CD4-positive, CD25-positive, alpha-beta regulatory T cell (primary cell): ENCODE results near the gene ADGRV1. TPM values are rescaled to one million over a fixed set of nuclear protein-coding genes. Genes with fewer than 3 reads are reported as not detected.
"Not testable (repeated sequence)": the region's sequence is repeated elsewhere in the genome, so short reads cannot be mapped to it uniquely, and the experiment has no call there.

Source experiments
- ATAC-seq, 2 donors: fragments of 150-1000 bp; cut with Tn5 transposase; one replicate each; pipeline ENCODE4 v1.10.0; 2021; ENCODE audit warnings: low read depth in 2 of 2, moderate number of reproducible peaks in 2 of 2, moderate library complexity in 1 of 2
- DNase-seq, 3 donors: peaks; one replicate each; pipeline versions ENCODE4 v3.0.0 to v3.0.0-alpha.2; 2012 to 2022; ENCODE audit warnings: mixed read lengths in 1 of 3
- H3K27ac ChIP-seq: one replicate; pipeline ENCODE4 v1.7.0; 2013; ENCODE audit warnings: mild to moderate bottlenecking, low read length; ENCODE audit not compliant: insufficient read depth, poor library complexity, severe bottlenecking
- H3K27me3 ChIP-seq: one replicate; pipeline ENCODE4 v1.7.0; 2013; ENCODE audit warnings: low read length; ENCODE audit not compliant: control insufficient read depth, insufficient read depth
- H3K36me3 ChIP-seq: one replicate; pipeline ENCODE4 v1.7.0; 2013; ENCODE audit warnings: mild to moderate bottlenecking, low read length, moderate library complexity; ENCODE audit not compliant: control insufficient read depth, insufficient read depth
- H3K4me1 ChIP-seq: 2 replicates; pipeline ENCODE4 v1.7.0; 2013; ENCODE audit warnings: mild to moderate bottlenecking, low read length; ENCODE audit not compliant: insufficient read depth, control insufficient read depth, poor library complexity, severe bottlenecking
- H3K4me3 ChIP-seq: one replicate; pipeline ENCODE4 v1.7.0; 2013; ENCODE audit warnings: low read depth, mild to moderate bottlenecking, low read length, moderate library complexity
- H3K9me3 ChIP-seq, 2 experiments: 1 replicate in 1 of 2; 2 replicates in 1 of 2; pipeline ENCODE4 v1.7.0; 2013; ENCODE audit warnings: low read length in 2 of 2, mild to moderate bottlenecking in 1 of 2, moderate library complexity in 1 of 2; ENCODE audit not compliant: control insufficient read depth in 2 of 2
- H3K27ac Mint-ChIP-seq, 3 donors: one replicate each; pipeline ENCODE4 v1.8.0; 2020 to 2022; ENCODE audit warnings: mild to moderate bottlenecking in 3 of 3, mixed read lengths in 3 of 3, moderate library complexity in 2 of 3
- H3K27me3 Mint-ChIP-seq: one replicate; pipeline ENCODE4 v1.8.0; 2022; ENCODE audit warnings: mild to moderate bottlenecking, mixed read lengths
- H3K36me3 Mint-ChIP-seq: one replicate; pipeline ENCODE4 v1.8.0; 2020; ENCODE audit warnings: mixed read lengths
- H3K4me1 Mint-ChIP-seq, 4 donors: one replicate each; pipeline ENCODE4 v1.8.0; 2020 to 2022; ENCODE audit warnings: mixed read lengths in 4 of 4, mild to moderate bottlenecking in 1 of 4
- H3K4me3 Mint-ChIP-seq, 4 donors: one replicate each; pipeline ENCODE4 v1.8.0; 2020 to 2022; ENCODE audit warnings: mild to moderate bottlenecking in 4 of 4, mixed read lengths in 4 of 4, moderate library complexity in 3 of 4
- H3K9me3 Mint-ChIP-seq, 7 donors: one replicate each; pipeline ENCODE4 v1.8.0; 2020 to 2022; ENCODE audit warnings: mixed read lengths in 7 of 7, mild to moderate bottlenecking in 3 of 7, moderate library complexity in 2 of 7
- polyA plus RNA-seq, 4 donors: library from polyadenylated mRNA; unstranded; fragments of 300-500 nt; fragmentation: Illumina TruSeq; gene quantifications; one replicate each; pipeline ENCODE4 v1.2.3, GENCODE V29; 2021
- total RNA-seq: library from RNA; stranded (reverse); gene quantifications from one replicate; pipeline ENCODE4 v1.2.3, GENCODE V29; 2022

The ADGRV1 gene
- total and polyA plus RNA-seq, 5 donors from 2014 or later = 0.42 to 0.52 TPM; not detected in 3

DNA sequence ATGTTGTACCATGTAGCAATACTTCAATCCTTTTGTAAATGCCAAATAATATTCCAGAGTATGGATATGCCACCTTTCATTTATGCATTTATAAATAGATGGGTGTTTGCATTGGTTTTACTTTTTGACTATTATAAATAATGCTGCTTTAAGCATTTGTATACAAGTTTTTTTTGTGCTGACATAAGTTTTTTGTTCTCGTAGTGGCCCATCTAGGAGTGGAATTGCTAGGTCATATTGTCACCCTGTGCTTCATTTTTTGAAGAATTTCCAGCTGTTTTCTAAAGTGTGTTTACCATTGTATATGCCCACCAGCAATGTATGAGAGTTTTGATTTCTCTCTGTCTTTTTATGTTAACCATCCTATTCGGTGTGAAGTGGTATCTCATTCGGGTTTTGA is 6.9 kb downstream of the ADGRV1 start:
- no peaks in the 10 kb centered on the region for H3K4me1 ChIP-seq
- H3K4me3 ChIP-seq = no peak overlapping the region
- no peaks in the 10 kb centered on the region for H3K9me3 ChIP-seq
- no peaks in the 10 kb centered on the region for H3K36me3 ChIP-seq
- no peaks in the 10 kb centered on the region for H3K36me3 Mint-ChIP-seq
- H3K27me3 Mint-ChIP-seq = peaks cover 18% of the 10 kb centered on the region
- DNase-seq = no peak
- no peak for ATAC-seq
- no peak overlapping the region for H3K4me3 Mint-ChIP-seq
- peaks cover 14% of the 10 kb centered on the region for H3K27me3 ChIP-seq
- no peaks in the 10 kb centered on the region for H3K4me1 Mint-ChIP-seq
- peaks cover 0 to 7% (median 2%) of the 10 kb centered on the region in 7 donors for H3K9me3 Mint-ChIP-seq
- no peak overlapping the region for H3K27ac Mint-ChIP-seq
- H3K27ac ChIP-seq = no peak overlapping the region

DNA sequence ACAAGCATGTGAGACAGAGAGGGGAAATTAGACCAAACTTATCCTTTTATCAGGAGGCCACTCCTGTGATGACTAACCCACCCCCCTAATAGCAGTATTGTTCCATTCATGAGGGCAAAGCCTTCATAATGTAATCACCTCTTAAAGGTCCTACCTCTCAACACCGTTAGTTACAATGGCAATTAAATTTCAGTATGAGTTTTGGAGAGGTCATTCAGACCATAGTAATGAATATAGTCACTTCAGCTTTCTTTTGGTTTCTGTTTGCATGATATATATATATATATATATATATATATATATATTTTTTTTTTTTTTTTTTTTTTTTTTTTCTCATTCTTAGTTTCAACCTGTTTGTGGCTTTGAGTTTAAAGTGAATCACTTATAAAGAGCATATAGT is 10.5 kb downstream of the ADGRV1 start:
- Histone ChIP-seq H3K9me3 (no peaks in the 10 kb centered on the region), H3K27ac (no peak overlapping the region), H3K36me3 (no peaks in the 10 kb centered on the region), H3K4me1 (no peaks in the 10 kb centered on the region), H3K4me3 (no peak overlapping the region), H3K27me3 (peaks cover 3% of the 10 kb centered on the region)
- Mint-ChIP-seq H3K27ac (no peak overlapping the region), H3K4me3 (no peak overlapping the region), H3K36me3 (no peaks in the 10 kb centered on the region), H3K27me3 (peaks cover 9% of the 10 kb centered on the region), H3K9me3 (peaks cover 0 to 7% (median 4%) of the 10 kb centered on the region in 7 donors), H3K4me1 (no peaks in the 10 kb centered on the region)
- no peak for ATAC-seq
- DNase-seq = no peak

DNA sequence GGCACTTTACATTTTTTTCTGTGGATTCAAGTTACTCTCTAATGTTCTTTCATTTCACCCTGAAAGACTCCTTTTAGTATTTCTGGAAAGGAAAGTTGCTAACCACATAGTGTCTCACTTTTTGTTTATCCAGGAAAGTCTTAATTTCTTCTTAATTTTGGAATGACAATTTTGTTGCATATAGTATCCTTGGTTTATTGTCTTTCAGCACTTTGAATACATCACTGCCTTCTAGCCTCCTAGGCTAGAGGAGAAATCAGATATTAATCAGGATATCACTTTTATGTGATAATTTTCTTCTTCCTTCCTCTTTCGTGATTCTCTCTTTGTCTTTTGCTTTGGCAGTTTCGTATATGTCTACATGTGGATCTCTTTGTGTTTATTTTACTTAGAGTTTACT is 11.4 kb downstream of the ADGRV1 start:
- no peak overlapping the region for H3K27ac Mint-ChIP-seq
- Histone ChIP-seq H3K9me3 (no peaks in the 10 kb centered on the region), H3K4me3 (no peak overlapping the region), H3K36me3 (no peaks in the 10 kb centered on the region), H3K4me1 (no peaks in the 10 kb centered on the region), H3K27ac (no peak overlapping the region), H3K27me3 (peaks cover 3% of the 10 kb centered on the region)
- ATAC-seq = no peak
- DNase-seq = no peak
- no peak overlapping the region for H3K4me3 Mint-ChIP-seq
- H3K4me1 Mint-ChIP-seq = no peaks in the 10 kb centered on the region
- peaks cover 0 to 5% (median 4%) of the 10 kb centered on the region in 7 donors for H3K9me3 Mint-ChIP-seq
- peaks cover 9% of the 10 kb centered on the region for H3K27me3 Mint-ChIP-seq
- no peaks in the 10 kb centered on the region for H3K36me3 Mint-ChIP-seq

DNA sequence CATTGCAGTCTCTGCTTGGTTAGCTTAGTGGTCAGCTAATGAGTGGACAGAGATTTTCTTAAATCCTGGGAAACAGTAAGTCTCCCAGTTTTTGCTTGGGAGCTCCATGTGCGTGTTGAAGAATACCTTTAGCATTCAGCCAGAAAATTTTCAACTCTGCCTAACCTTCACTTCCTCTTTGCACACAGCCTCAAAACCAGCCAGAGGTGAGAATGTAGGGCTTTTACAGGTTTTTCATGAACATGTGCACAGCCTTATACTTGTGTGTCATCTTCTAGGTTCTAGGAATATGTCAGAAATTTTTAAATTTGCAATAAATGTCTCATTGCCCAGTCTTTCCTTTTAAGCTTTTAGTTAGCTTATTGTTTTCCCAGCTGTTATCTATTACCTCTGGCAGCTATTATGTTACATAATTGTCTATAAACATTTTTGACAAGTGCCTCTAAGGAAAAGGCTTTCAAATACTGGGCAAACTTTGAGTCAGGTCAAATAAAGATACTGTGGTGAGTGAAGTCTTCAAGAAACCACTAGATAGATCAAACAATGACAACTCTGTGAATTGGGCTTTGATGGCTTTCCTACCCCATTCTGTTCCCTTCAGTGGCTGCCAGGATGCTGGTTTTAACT is 12.7 kb downstream of the ADGRV1 start:
- Histone ChIP-seq H3K36me3 (no peaks in the 10 kb centered on the region), H3K9me3 (no peaks in the 10 kb centered on the region), H3K27ac (no peak overlapping the region), H3K4me1 (no peaks in the 10 kb centered on the region), H3K27me3 (peaks cover 3% of the 10 kb centered on the region), H3K4me3 (no peak overlapping the region)
- no peak for ATAC-seq
- H3K36me3 Mint-ChIP-seq = no peaks in the 10 kb centered on the region
- H3K27me3 Mint-ChIP-seq = peaks cover 9% of the 10 kb centered on the region
- no peaks in the 10 kb centered on the region for H3K4me1 Mint-ChIP-seq
- DNase-seq = no peak
- no peak overlapping the region for H3K4me3 Mint-ChIP-seq
- H3K9me3 Mint-ChIP-seq = peaks cover 0 to 5% (median 4%) of the 10 kb centered on the region in 7 donors
- H3K27ac Mint-ChIP-seq = no peak overlapping the region

DNA sequence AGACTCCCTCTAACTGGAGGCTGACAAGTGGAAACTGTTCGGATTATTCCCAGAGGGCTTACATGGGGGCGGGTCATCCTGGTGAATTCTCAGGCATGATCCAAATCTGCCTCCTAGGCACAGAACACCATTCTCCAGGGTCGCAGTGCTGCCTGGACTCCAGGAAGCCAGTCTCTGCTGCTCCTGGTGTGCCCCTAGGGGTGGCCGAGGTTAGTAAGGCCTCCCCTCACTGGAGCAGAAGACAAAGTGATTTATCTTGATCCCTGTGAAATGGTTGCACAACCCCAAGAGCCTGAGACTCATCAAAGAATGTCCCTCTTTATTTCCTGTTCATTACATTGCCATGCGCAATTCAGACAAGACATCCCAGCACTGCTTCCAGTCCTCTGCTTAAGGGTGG is 17.1 kb downstream of the ADGRV1 start:
- no peak overlapping the region for H3K27ac ChIP-seq
- H3K27me3 ChIP-seq = no peaks in the 10 kb centered on the region
- no peak overlapping the region for H3K4me3 ChIP-seq
- no peak for ATAC-seq
- H3K4me1 ChIP-seq = no peaks in the 10 kb centered on the region
- Mint-ChIP-seq H3K4me1 (no peaks in the 10 kb centered on the region), H3K4me3 (no peak overlapping the region), H3K27me3 (no peaks in the 10 kb centered on the region), H3K9me3 (peaks cover 1 to 17% (median 5%) of the 10 kb centered on the region in 7 donors), H3K36me3 (no peaks in the 10 kb centered on the region), H3K27ac (no peak overlapping the region)
- no peaks in the 10 kb centered on the region for H3K9me3 ChIP-seq
- no peak for DNase-seq
- H3K36me3 ChIP-seq = no peaks in the 10 kb centered on the region

DNA sequence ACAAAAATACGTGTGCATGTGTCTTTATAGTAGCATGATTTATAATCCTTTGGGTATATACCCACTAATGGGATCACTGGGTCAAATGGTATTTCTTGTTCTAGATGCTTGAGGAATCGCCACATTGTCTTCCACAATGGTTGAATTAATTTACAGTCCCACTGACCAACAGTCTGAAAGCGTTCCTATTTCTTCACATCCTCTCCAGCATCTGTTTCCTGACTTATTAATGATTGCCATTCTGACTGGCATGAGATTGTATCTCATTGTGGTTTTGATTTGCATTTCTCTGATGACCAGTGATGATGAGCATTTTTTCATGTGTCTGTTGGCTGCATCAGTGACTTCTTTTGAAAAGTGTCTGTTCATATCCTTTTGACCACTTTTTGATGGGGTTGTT is 18.0 kb downstream of the ADGRV1 start:
- not testable (repeated sequence) for H3K27ac ChIP-seq, DNase-seq, ATAC-seq, H3K36me3 ChIP-seq, H3K4me3 ChIP-seq, H3K4me1 Mint-ChIP-seq, H3K27me3 ChIP-seq, H3K36me3 Mint-ChIP-seq, H3K27ac Mint-ChIP-seq, H3K27me3 Mint-ChIP-seq, H3K4me3 Mint-ChIP-seq, H3K4me1 ChIP-seq, H3K9me3 ChIP-seq
- H3K9me3 Mint-ChIP-seq = peaks cover 1 to 17% (median 5%) of the 10 kb centered on the region in 7 donors

- H3K4me1 ChIP-seq, H3K4me3 Mint-ChIP-seq, H3K36me3 Mint-ChIP-seq, DNase-seq, H3K27ac ChIP-seq, H3K27me3 ChIP-seq, H3K4me3 ChIP-seq, ATAC-seq, H3K27ac Mint-ChIP-seq, H3K4me1 Mint-ChIP-seq, H3K36me3 ChIP-seq, H3K9me3 ChIP-seq, H3K27me3 Mint-ChIP-seq: not testable (repeated sequence)
- peaks cover 1 to 17% (median 5%) of the 10 kb centered on the region in 7 donors for H3K9me3 Mint-ChIP-seq
Measured at GRCh38 chr5:90579905-90580304, 21.3 kb downstream of the ADGRV1 start.

DNA sequence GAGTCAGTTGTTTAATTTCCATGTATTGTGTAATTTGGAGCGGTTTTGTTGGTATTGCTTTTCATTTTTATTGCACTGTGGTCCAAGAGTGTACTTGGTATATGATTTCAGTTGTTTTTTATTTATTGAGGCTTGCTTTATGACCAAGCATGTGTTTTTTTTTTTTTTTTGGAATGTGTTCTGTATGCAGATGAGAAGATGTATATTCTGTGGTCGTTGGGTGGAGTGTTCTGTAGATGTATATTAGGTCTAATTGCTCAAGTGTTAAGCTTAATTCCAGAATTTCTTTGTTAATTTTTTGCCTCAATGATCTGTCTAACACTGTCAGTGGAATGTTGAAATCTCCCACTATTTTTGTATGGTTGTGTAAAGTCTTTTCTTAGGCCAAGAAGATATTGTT is 23.4 kb downstream of the ADGRV1 start:
- Histone ChIP-seq H3K9me3 (no peaks in the 10 kb centered on the region), H3K36me3 (no peaks in the 10 kb centered on the region), H3K27me3 (no peaks in the 10 kb centered on the region), H3K4me3 (no peak overlapping the region), H3K4me1 (no peaks in the 10 kb centered on the region), H3K27ac (no peak overlapping the region)
- Mint-ChIP-seq H3K4me3 (no peak overlapping the region), H3K27me3 (no peaks in the 10 kb centered on the region), H3K27ac (no peak overlapping the region), H3K4me1 (no peaks in the 10 kb centered on the region), H3K9me3 (peaks cover 0 to 14% (median 5%) of the 10 kb centered on the region in 7 donors), H3K36me3 (no peaks in the 10 kb centered on the region)
- ATAC-seq (no peak), DNase-seq (no peak)
